H9 (cell line): ENCODE measurements around the gene RBM44. TPM values are rescaled to one million over a fixed set of nuclear protein-coding genes. Genes with fewer than 3 reads are reported as not detected.

Experiments used
- DNase-seq: peaks from one replicate; pipeline ENCODE4 v3.0.0-alpha.2; 2017
- H2AFZ ChIP-seq: one replicate; pipeline ENCODE4 v1.6.1; 2013; ENCODE audit warnings: mild to moderate bottlenecking, low read length, control low read depth, moderate library complexity
- H2AK5ac ChIP-seq: 2 replicates; pipeline ENCODE4 v1.6.1; 2013; ENCODE audit warnings: low read length, control low read depth, mixed read lengths; ENCODE audit not compliant: insufficient read length
- H2BK120ac ChIP-seq: one replicate; pipeline ENCODE4 v1.6.1; 2013; ENCODE audit warnings: low read depth, mild to moderate bottlenecking, low read length, control low read depth, inconsistent platforms; ENCODE audit not compliant: poor library complexity, severe bottlenecking
- H2BK12ac ChIP-seq: 2 replicates; pipeline ENCODE4 v1.6.1; 2013; ENCODE audit warnings: low read length, control low read depth, mixed read lengths, low read depth; ENCODE audit not compliant: insufficient read length
- H2BK15ac ChIP-seq: 2 replicates; pipeline ENCODE4 v1.6.1; 2013; ENCODE audit warnings: low read depth, low read length, control low read depth
- H2BK20ac ChIP-seq: one replicate; pipeline ENCODE4 v1.6.1; 2013; ENCODE audit warnings: low read depth, mild to moderate bottlenecking, low read length, control low read depth, inconsistent platforms; ENCODE audit not compliant: poor library complexity, severe bottlenecking
- H2BK5ac ChIP-seq: 2 replicates; pipeline ENCODE4 v1.6.1; 2013; ENCODE audit warnings: low read length, control low read depth, mixed read lengths; ENCODE audit not compliant: insufficient read length
- H3K14ac ChIP-seq: 2 replicates; pipeline ENCODE4 v1.6.1; 2013; ENCODE audit warnings: low read length, control low read depth; ENCODE audit not compliant: insufficient read depth
- H3K18ac ChIP-seq: 2 replicates; pipeline ENCODE4 v1.6.1; 2013; ENCODE audit warnings: low read depth, mild to moderate bottlenecking, mixed read lengths, low read length, control low read depth; ENCODE audit not compliant: insufficient read length
- H3K23ac ChIP-seq: 2 replicates; pipeline ENCODE4 v1.6.1; 2013; ENCODE audit warnings: low read length, control low read depth, mixed read lengths, low read depth; ENCODE audit not compliant: insufficient read length
- H3K23me2 ChIP-seq: 2 replicates; pipeline ENCODE4 v1.6.1; 2013; ENCODE audit warnings: low read depth, mild to moderate bottlenecking, mixed read lengths, low read length, control low read depth; ENCODE audit not compliant: insufficient read length, poor library complexity, severe bottlenecking
- H3K27ac ChIP-seq: 2 replicates; pipeline ENCODE4 v1.5.1; 2013; ENCODE audit warnings: low read length, control low read depth, mixed read lengths, low read depth; ENCODE audit not compliant: insufficient read length
- H3K27me3 ChIP-seq: 2 replicates; pipeline ENCODE4 v1.6.1; 2013; ENCODE audit warnings: low read length, control low read depth, inconsistent platforms; ENCODE audit not compliant: insufficient read depth
- H3K4ac ChIP-seq: 2 replicates; pipeline ENCODE4 v1.6.1; 2013; ENCODE audit warnings: low read depth, mild to moderate bottlenecking, control low read depth, inconsistent platforms, low read length, moderate library complexity
- H3K4me1 ChIP-seq: 2 replicates; pipeline ENCODE4 v1.6.1; 2013; ENCODE audit warnings: low read length, control low read depth, inconsistent platforms; ENCODE audit not compliant: insufficient read depth
- H3K4me2 ChIP-seq: 2 replicates; pipeline ENCODE4 v1.6.1; 2013; ENCODE audit warnings: low read length, control low read depth, mixed read lengths; ENCODE audit not compliant: insufficient read length, insufficient read depth
- H3K56ac ChIP-seq: 2 replicates; pipeline ENCODE4 v1.6.1; 2013; ENCODE audit warnings: low read depth, mild to moderate bottlenecking, mixed read lengths, low read length, control low read depth; ENCODE audit not compliant: insufficient read length
- H3K79me1 ChIP-seq: 2 replicates; pipeline ENCODE4 v1.6.1; 2013; ENCODE audit warnings: low read depth, mild to moderate bottlenecking, moderate library complexity, low read length, control low read depth, inconsistent platforms; ENCODE audit not compliant: insufficient read depth, poor library complexity, severe bottlenecking
- H3K79me2 ChIP-seq: 2 replicates; pipeline ENCODE4 v1.6.1; 2013; ENCODE audit warnings: low read length, control low read depth, inconsistent platforms; ENCODE audit not compliant: insufficient read depth
- H3K9ac ChIP-seq: 2 replicates; pipeline ENCODE4 v1.6.1; 2013; ENCODE audit warnings: low read length, control low read depth, mixed read lengths; ENCODE audit not compliant: insufficient read length; ENCODE audit errors: extremely low read depth
- H3K9me3 ChIP-seq: one replicate; pipeline ENCODE4 v1.6.1; 2013; ENCODE audit warnings: low read depth, low read length, inconsistent platforms; ENCODE audit not compliant: control insufficient read depth
- H3T11ph ChIP-seq: one replicate; pipeline ENCODE4 v1.6.1; 2013; ENCODE audit warnings: mild to moderate bottlenecking, low read length, control low read depth, inconsistent platforms
- H4K20me1 ChIP-seq: one replicate; pipeline ENCODE4 v1.6.1; 2013; ENCODE audit not compliant: control insufficient read depth, insufficient read length, insufficient read depth
- H4K5ac ChIP-seq: 2 replicates; pipeline ENCODE4 v1.6.1; 2013; ENCODE audit warnings: low read depth, mild to moderate bottlenecking, mixed read lengths, low read length, control low read depth; ENCODE audit not compliant: insufficient read length
- H4K8ac ChIP-seq: replicated peaks from 2 replicates; pipeline ENCODE4 v1.6.1; 2013; ENCODE audit warnings: low read length, control low read depth, mixed read lengths, low read depth; ENCODE audit not compliant: insufficient read length
- H4K91ac ChIP-seq: 2 replicates; pipeline ENCODE4 v1.6.1; 2013; ENCODE audit warnings: low read depth, mild to moderate bottlenecking, moderate library complexity, mixed read lengths, low read length, control low read depth; ENCODE audit not compliant: insufficient read length
- H3K27ac Mint-ChIP-seq, 3 experiments: 2 replicates in 2 of 3; 3 replicates in 1 of 3; pipeline ENCODE4 v1.8.0; 2020 to 2021; ENCODE audit warnings: mixed read lengths in 3 of 3, mild to moderate bottlenecking in 1 of 3, moderate library complexity in 1 of 3
- H3K27me3 Mint-ChIP-seq: 2 replicates; pipeline ENCODE4 v1.8.0; 2021; ENCODE audit warnings: low read depth, mild to moderate bottlenecking, moderate library complexity, mixed read lengths
- H3K36me3 Mint-ChIP-seq, 3 experiments: 2 replicates in 2 of 3; 3 replicates in 1 of 3; pipeline ENCODE4 v1.8.0; 2020 to 2021; ENCODE audit warnings: low read depth in 3 of 3, mixed read lengths in 3 of 3; ENCODE audit not compliant: insufficient read depth in 1 of 3
- H3K4me1 Mint-ChIP-seq, 2 experiments: 2 replicates each; pipeline ENCODE4 v1.8.0; 2020; ENCODE audit warnings: mixed read lengths in 2 of 2
- H3K4me3 Mint-ChIP-seq, 2 experiments: 2 replicates in 1 of 2; 3 replicates in 1 of 2; pipeline ENCODE4 v1.8.0; 2020 to 2021; ENCODE audit warnings: mild to moderate bottlenecking in 2 of 2, mixed read lengths in 2 of 2, moderate library complexity in 1 of 2
- H3K9me3 Mint-ChIP-seq, 2 experiments: 2 replicates in 1 of 2; 3 replicates in 1 of 2; pipeline ENCODE4 v1.8.0; 2020; ENCODE audit warnings: mild to moderate bottlenecking in 2 of 2, mixed read lengths in 2 of 2, moderate library complexity in 1 of 2
- WGBS: extraction: QIAGEN DNeasy Blood & Tissue Kit; methylation state at CpG from one replicate; pipeline ENCODE4 v1.1.7; 2013; ENCODE audit warnings: missing lambda C conversion rate, low lambda C conversion rate, mixed read lengths; ENCODE audit not compliant: insufficient read length; ENCODE audit errors: extremely low coverage; 5-methylcytosine and 5-hydroxymethylcytosine counted together
- total RNA-seq: library from RNA; stranded (reverse); gene quantifications from 2 replicates; pipeline ENCODE4 v1.2.1, GENCODE V29; 2021
- TF ChIP-seq, protein P1 (sequence below): fragments of 200-600 bp; sonication (generic); conservative IDR thresholded peaks from 3 replicates; pipeline ENCODE4 v1.8.0; 2021; ENCODE audit warnings: antibody characterized with exemption, mild to moderate bottlenecking

RBM44 gene
- total RNA-seq, 1 experiment from 2014 or later: 0.15 TPM

DNA sequence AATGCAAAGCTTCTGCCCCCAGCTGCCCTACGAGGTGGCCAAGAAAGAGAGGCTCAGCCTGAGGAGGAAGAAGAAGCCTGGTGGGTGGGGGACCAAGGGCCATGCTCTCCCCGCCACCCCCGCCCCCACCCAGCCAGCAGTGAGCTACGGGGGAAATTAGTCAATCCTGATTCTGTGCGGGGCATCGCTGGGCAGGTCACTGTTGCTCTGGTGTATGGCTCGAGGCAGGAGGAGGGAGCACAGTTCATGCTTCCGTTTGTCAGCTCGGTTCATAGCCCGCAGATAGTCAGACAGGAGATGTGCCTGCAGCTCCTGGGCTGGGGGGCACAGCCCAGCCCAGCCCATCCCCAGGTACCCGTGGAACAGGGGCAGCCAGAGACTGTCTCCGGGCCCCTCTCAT lies 78.0 kb downstream of the RBM44 start:
- no peak overlapping the region for H3K56ac ChIP-seq
- no peak overlapping the region for H3K27ac Mint-ChIP-seq

More for the DNA sequence above, 78.0 kb downstream of the RBM44 start:
- Histone ChIP-seq H3K9ac (no peak overlapping the region), H2BK15ac (no peak overlapping the region), H2BK120ac (no peak overlapping the region), H3K14ac (no peak overlapping the region), H3K9me3 (no peaks in the 10 kb centered on the region), H4K5ac (no peak overlapping the region), H3K4me2 (no peak overlapping the region), H3K4ac (no peak overlapping the region), H3K79me1 (no peaks in the 10 kb centered on the region), H4K20me1 (no peaks in the 10 kb centered on the region), H2BK5ac (no peak overlapping the region), H3K4me1 (no peaks in the 10 kb centered on the region; the same call in 1 of the 2 replicates), H4K8ac (no peak overlapping the region), H2AK5ac (no peak overlapping the region), H3K79me2 (no peaks in the 10 kb centered on the region), H3K27ac (no peak overlapping the region), H2BK12ac (no peak overlapping the region), H3K27me3 (no peaks in the 10 kb centered on the region), H3K23ac (no peak overlapping the region), H4K91ac (no peak overlapping the region), H3K23me2 (no peaks in the 10 kb centered on the region), H3T11ph (no peak overlapping the region), H2AFZ (no peak overlapping the region), H2BK20ac (no peak overlapping the region), H3K18ac (no peak overlapping the region)
- H3K4me3 Mint-ChIP-seq: no peak overlapping the region
- peaks cover 8 to 9% of the 10 kb centered on the region in 2 experiments for H3K4me1 Mint-ChIP-seq
- TF ChIP-seq, protein P1, sequence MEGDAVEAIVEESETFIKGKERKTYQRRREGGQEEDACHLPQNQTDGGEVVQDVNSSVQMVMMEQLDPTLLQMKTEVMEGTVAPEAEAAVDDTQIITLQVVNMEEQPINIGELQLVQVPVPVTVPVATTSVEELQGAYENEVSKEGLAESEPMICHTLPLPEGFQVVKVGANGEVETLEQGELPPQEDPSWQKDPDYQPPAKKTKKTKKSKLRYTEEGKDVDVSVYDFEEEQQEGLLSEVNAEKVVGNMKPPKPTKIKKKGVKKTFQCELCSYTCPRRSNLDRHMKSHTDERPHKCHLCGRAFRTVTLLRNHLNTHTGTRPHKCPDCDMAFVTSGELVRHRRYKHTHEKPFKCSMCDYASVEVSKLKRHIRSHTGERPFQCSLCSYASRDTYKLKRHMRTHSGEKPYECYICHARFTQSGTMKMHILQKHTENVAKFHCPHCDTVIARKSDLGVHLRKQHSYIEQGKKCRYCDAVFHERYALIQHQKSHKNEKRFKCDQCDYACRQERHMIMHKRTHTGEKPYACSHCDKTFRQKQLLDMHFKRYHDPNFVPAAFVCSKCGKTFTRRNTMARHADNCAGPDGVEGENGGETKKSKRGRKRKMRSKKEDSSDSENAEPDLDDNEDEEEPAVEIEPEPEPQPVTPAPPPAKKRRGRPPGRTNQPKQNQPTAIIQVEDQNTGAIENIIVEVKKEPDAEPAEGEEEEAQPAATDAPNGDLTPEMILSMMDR: no peak
- no peaks in the 10 kb centered on the region for H3K9me3 Mint-ChIP-seq
- WGBS: no CpG with 5 or more reads among the region's 12 CpGs
- no peaks in the 10 kb centered on the region; a peak in 1 of 7 replicates for H3K36me3 Mint-ChIP-seq
- peaks cover 2% of the 10 kb centered on the region for H3K27me3 Mint-ChIP-seq
- no peak for DNase-seq
